GM19328 (cell line): ENCODE data around the gene ARMC5.
A peak's percentile ranks its signal among the peaks of the same experiment; 100 is the strongest.
"Not testable (repeated sequence)": the region's sequence is repeated elsewhere in the genome, so short reads cannot be mapped to it uniquely, and the experiment has no call there.

Source experiments
- ATAC-seq: cut with Tn5 transposase; IDR thresholded peaks from one replicate; pipeline ENCODE4 v1.9.1; 2021; ENCODE audit warnings: mild to moderate bottlenecking, moderate library complexity; ENCODE audit not compliant: unreplicated experiment

ARMC5 gene

DNA sequence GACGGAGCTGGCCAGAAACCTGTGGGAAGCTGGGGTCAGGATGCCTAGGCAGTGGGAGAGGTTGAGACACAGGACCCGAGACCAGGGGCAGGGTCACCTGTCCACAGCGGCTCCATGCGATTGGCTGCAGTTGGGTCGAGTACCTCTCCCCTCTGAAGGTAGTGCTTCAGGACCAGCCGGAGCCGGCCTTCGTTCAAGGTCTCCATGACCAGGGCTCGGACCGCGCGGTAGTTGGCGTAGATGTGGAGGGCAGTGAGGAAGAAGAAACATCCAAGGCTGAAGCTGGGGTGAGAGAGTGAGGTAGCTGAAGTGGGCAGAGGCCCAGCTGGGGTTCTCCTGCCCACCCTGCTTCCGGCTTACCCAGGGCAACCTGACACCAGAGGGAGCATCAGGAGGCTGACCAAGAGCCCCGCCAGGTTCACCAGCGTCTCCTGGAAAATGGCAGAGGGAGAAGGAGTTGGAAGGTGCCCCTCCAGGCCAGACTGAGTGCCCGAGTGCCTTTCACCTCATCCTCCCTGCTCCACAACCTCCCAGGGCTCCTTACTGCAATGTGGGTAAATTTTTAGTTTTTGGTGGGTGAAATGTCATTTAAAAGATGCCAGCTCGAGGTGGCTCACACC, 34.3 kb downstream of the ARMC5 start:
- ATAC-seq: no peak

DNA sequence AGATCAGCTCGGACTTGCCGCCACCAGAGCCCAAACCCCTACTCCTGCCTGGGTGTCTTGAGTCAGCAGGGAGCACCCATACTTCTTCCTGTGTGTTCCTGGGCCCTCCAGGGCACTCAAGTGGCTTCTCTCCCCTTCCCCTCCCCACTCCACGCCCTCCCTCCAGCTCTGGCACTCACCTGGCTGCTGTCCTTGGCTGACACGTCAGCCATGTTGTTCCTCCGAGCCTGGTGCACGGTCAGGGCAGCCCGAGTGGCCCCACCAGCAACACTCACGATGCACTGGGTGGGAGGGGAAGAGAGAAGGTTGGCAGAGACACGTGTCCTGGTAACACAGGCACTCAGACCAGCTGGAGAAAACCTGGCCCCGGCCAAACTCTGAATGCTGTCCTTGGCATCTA, 37.4 kb downstream of the ARMC5 start:
- ATAC-seq: no peak

DNA sequence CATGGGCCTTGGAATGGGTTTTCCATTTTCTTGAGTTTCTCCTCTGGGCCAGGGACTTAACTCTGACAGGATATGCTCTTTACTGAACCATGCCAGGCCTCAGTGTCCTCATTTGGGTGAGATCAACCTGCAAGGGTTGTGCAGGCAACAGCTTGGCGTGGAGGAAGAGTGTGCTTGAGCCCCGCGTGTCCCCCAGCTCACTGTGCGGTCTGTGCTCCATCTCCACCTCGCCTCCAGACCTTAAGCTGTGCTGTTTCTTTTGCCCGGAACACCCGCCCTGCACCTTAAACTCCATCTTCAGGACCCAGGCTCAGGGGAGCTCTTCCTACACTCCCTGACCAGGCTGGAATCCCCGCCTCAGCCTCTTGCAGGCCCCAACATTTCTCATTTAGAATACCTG, 39.2 kb downstream of the ARMC5 start:
- no peak for ATAC-seq

DNA sequence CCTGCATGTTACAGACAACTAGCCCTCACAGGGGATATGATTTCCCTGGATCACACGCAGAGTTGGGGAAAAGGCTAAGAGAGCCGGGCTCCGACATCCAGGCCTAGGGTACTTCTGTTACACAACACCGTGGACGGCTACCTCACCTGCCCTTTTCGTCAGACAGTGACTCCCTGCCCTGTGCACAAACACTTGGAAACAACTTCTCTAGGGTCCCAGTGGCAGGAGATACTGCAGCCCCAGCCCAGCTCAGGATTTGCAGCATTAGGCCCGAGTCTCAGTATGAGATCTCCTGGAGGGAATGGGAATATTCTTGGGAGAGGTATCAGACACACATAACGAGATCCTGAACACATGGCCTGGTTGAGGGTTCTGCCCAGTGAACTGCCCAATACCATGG, 40.6 kb downstream of the ARMC5 start:
- ATAC-seq: no peak

DNA sequence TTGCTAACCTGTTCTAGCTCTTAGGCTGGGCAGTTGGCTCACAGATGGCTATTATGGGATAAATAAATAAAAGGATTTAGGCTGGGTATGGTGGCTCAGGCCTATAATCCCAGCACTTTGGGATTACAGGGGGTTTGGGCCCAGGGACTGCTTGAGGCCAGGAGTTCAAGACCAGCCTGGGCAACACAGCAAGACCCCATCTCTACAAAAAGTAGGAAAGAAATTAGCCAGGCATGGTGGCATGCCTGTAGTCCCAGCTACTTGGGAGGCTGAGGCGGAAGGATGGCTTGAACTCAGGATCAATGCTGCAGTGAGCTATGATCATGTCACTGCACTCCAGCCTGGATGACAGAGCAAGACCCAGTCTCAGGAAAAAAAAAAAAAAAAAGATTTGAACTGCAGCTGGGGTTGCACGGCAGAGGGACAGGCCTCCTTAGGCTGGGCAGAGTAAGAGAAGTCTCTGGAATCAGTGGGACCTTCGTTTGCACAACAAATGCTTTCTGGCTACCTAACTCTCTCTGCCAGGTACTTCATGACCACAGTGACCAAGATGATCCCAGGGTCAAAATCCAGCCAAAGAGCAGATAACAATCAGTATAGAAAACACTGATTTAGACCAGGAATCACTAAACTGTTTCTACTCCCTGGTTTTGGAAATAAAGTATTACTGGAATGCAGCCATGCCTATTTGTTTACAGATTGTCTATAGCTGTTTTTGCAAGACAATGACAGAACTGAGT, 42.1 kb downstream of the ARMC5 start:
- ATAC-seq: no peak

DNA sequence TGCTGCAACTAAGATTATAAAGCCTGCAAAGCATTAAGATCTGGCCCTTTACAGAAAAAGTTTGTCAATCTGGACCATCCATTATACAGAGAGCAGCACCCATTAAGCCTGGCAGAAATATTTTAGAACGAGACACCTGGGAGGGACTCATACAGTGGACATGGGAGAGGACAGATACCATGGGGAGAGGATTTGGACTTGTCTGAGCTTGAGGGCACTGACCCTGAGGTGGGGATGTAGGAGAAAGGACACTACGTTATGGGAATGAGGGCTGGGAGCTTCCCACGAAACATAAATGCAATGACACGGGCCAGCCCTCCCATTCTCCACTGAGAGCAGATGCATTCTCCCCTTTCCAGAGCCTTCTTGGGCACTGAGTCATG, 42.7 kb downstream of the ARMC5 start:
- ATAC-seq: no peak

DNA sequence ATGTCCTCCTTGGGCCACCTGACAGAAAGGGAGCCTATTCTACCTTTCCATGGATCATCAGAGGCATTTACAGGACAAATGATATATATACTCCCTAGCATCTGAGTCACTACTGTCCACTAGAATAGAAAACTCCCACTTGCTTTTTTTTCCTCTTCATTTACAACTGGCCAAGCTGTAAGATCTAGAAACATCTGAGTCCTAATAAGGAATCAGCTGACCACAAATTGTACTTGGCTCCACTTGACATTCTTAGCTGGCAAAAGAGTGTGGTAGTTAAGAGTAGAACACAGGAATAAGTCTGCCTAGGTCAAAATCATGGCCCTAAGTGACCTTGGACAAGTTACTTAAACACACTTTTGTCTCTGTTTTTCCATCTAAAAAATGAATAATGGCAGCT, 43.7 kb downstream of the ARMC5 start:
- no peak for ATAC-seq

DNA sequence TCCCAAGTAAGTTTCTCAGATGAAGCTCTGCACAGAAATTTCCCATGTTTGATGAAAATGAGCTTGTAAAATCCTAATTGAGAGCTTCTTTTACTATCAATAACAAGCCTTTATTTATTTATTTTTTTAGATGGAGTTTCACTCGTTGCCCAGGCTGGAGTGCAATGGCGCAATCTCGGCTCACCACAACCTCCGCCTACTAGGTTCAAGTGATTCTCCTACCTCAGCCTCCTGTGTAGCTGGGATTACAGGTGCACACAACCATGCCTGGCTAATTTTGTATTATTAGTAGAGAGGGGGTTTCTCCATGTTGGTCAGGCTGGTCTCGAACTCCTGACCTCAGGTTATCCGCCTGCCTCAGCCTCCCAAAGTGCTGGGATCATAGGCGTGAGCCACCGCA, 44.3 kb downstream of the ARMC5 start:
- ATAC-seq: not testable (repeated sequence)

DNA sequence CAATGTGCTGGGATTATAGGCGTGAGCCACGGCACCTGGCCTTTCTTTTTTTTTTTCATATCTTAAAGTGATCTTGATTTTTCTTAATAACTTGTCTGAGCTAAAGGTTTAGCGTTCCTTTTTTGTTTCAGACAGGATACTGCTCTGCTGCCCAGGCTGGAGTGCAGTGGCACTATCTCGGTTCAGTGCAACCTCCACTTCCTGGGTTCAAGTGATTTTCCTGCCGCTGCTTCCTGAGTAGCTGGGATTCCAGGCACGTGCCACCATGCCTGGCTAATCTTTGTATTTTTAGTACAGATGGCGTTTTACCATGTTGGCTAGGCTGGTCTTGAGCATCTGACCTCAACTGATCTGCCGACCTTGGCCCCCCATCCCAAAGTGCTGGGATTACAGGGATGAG, 44.9 kb downstream of the ARMC5 start:
- no peak for ATAC-seq

DNA sequence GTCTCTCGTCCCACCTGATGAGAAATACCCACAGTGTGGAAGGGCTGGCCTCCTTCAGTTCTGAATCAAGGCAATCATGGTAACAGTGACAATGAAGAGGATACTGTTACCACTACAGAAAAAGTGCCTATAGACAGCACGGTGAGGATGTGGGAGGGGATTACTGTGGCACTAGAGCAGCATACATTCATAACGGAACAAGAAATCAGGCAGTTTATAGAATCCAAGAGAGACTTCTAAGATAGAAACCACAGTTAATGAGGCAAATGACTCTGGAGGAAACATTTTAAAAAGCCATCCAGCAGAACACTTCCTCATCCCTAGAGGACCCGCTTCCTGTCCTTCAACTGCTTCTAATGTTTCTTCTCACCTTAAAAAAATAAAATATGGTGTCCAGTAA, 46.2 kb downstream of the ARMC5 start:
- no peak for ATAC-seq

DNA sequence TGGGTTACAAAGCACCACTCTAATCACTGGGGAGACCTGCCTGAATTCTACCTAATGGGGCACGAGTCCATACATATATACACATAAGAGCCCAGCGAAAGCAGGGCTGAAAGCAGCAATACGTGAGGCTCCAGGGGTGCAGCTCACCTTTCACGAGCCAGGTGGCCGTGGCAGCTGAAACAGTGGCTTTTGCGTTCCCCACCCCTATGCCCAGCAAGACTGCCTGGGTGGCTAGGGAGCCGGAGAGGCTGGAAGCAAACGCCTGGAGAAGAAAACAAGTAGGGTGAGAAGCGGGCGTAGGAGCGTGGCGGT, 48.3 kb downstream of the ARMC5 start:
- peak; percentile 3 for ATAC-seq

DNA sequence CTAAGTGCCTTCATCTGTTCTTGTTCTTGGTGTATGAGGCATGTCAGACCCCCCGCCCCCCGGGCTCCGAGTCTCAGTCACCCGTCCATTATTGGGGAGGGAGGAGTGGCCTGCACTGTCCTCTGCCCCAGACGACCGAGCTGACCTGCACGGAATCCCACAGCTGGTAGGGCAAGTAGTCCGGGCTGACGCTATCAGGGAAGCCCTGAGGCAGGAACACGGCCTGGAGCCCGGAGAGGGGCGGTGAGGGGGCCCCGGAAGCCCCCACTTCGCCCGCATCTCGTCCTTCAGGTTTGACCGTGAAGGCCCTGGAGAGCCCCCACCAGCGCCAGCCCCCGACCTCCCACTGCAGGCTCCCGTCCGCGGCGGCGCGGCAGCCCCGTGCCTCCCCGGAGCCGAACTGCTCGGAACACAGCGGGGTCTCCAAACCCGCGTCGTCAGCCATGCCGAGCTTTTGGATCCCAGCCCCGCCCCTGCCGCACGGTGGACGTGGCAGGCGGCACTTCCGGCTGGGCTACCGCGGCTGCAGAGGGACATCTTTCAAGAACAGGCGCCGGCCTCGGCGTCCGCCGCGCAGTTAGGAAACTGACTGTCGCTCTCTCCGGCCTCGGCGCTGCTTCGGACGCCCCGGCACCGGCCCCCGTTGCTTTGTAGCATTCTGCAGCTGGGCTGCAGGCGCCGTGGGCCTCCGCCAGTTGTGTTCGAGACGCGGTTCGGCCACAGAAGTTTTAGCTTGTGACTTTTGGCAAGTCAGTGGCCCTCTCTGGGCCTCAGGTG, 48.8 kb downstream of the ARMC5 start, which contains the start of gene RUSF1:
RUSF1 (minus strand) TSS at position 463 of the 777 bp plus-strand sequence; CDS start at position 445, 18 bp downstream.
- ATAC-seq: peak; percentile 73

DNA sequence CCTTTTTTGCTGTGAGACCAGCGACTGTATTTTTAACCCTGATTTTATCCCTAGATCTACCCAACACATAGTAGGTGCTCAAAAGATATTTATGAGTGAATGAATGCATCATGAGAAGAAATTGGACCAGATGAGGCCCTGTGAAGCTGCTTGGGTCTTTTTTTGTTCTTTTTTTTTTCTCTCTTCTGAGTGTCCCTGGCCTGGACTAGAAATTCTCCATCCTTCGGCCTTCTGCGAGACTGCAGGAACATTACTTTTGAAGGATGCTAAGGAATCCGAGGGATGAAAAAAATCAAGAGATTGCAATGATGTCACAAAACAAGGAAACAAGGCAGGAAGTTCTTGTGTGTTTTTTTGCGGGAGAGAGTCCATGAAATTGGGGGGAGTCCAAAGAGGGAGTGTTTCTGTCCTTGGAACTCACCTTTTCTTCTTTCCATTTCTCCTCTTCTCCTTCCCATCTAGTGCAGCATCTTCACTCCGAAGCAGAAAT, 49.5 kb downstream of the ARMC5 start:
- no peak for ATAC-seq

DNA sequence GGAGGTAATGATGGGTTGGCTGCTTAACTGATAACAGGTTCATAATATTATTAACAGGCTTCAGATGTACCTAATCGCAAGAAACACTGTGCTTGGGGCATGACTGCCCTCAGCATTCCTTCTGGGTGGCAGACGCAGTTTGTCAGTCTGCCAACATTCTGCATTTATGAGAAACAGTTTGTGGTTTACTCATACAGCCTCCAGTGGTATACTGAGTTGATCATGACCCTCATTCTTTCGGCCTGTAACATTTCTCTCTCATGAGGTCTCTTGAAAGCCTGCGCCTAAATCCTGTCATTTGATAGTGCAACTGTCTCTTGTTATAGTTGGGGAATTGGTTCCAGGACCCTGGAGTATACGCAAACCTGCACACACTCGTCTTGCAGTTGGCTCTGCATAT, 53.8 kb downstream of the ARMC5 start:
- ATAC-seq: no peak

DNA sequence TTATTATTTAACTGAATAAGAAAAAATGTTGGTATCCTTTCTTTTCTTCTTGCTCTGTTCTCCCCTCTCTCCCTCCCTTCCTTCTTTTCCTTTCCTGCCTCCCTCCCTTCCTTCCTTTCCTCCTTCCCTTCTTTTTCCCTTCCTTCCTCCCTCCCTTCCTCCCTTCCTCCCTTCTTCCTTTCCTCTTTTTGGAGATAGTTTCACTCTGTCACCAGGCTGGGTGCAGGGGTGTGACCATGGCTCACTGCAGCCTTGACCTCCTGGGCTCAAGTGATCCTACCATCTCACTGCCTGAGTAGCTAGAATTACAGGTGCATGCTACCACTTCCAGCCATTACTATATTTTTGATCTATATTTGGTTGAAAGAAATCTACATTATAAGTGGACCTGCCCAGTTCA, 54.6 kb downstream of the ARMC5 start:
- ATAC-seq: no peak
